CD4-positive, alpha-beta T cell treated with Interleukin-4 for 1 hour (primary cell): ENCODE data around the gene PDGFC.
"Not testable (repeated sequence)": the region's sequence is repeated elsewhere in the genome, so short reads cannot be mapped to it uniquely, and the experiment has no call there.

Experiments used
- DNase-seq, 2 donors: peaks; one replicate each; pipeline ENCODE4 v3.0.0-alpha.2; 2020 to 2022

Gene PDGFC

DNA sequence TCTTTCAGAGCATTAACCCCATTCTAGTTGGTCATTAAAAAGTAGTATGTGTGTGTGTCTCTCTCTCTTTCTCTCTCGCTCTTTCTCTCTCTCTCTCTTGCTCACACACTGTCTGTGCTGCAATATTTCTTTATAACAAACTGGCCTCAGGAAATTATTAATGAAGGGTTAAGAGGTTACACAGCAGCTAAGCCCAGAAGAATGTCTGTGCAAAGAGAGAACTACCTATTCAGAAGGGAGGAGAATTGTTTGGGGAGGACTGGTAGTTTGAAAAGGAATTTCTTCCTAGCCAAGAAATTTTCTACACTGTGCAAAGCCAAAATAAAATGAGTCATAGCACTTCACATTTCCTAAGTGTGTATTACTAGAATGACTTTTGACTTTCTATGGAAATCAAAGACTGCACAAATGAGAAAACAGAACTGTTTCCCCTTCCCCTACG lies 22.2 kb downstream of the PDGFC start:
- no peak for DNase-seq

DNA sequence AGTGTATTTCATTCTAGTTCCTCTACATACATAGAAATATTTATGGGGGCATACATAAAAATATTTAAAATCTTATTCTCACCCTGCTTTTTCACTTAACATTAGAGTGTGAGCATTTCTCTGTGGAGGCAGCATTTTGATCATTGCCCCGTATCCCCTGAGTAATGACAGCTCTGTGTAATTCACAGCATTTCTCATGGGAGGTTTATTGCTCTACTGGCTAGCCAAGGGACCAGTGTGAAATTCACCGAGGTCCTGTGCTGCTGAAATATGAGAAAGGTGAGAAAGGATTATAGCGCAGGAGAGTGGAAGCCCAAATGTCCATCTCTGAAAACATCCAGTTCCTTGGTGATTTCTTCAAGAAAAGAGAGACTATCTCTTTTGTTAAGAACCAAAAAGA lies 22.9 kb downstream of the PDGFC start:
- DNase-seq: no peak

DNA sequence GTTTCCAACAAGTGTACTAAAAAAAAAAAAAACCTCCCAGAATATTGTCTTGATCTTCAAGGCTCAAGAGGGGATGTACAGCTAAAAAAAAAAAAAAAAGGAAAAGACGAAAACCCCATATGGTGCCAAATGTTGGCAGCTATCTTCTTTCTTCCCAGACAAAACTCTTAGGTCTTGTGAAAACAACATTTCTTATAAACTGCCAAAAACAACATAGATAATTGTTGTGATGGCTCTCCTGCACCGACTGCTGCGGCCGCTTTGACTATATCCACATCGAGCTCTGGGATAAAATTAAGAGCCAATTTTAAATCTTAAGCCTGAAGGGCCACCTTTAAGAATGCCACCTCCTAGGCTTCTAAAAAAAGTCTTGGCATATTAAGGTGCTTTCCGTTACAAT lies 23.5 kb downstream of the PDGFC start:
- DNase-seq: no peak

DNA sequence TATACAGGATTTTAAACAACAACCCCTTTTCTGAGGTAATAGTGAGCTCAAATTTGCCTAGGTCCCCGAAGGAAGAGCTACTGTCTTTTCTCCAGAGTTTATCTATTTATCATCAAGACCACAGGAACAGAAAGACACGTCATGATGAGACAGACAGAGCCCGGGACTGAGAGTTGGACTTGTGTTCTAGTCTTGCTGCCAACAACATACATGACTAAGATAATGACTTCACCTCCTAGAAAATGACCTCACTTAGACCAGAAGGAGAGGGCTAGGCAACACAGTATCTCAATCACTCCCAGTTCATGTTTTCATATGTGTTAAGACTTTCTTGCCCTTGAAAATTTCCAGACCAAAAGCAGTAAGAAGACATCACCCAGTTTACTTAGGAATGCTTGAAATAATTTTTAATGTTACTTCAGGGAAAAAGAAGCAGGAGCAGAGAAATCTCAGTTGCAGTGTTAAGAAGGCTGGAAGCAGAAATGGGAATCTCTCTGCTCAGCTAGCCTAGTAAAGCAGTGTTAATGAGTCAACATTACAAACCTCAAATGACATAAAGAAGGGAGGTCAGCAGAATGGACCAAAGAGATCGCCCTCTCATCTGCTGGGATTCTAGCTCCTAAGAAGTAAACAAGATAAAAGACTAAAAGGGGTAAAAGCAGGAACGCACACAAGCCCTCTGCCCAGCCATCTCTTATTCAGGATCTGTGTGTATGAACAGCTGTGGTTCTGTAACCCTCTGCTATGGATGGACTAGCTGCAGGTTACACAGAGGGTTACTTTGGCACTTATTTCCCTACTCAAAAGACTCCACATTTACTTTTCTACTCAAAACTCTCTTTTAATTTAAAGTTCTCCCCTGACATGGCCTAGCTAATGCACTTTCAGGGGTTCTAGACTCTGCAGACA lies 24.8 kb downstream of the PDGFC start:
- DNase-seq: peak in 1 of 2 donors; percentile 52

DNA sequence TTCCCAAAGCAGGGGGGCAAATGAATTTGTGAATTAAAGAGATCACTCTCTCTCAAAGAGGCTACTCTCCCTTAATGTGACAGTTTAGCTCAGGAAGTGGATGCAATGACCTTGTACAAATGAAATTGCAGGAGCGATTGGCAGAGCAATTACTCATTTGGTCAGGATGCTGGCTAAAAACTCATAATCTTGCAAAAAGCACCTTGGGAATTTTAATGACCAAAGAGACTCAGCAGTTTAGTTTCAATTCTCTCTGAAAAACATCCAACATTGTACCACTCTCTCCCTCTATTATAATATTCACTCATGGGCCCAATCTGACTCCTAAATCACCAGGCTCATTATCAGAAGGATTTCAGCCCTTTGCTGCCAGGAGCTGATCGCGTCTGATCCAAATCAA lies 26.1 kb downstream of the PDGFC start:
- DNase-seq: no peak

DNA sequence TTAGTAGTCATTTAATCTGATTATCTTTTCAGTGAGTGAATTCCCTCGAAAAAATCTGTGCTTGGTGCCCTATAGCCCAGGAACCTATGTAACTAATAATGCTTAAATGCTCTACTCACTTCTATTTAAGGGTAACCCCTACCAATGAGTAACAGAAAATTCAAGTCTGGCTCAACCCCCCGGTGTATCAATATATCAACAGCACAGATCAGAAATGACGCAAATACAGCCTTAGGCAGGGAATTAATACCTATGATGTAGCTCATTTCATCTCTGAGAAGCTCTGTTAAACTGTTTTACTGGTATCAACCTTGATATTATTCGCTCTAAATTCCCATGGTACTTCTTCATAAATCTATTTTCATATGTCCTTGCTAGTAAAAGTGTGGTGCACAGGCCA lies 28.6 kb downstream of the PDGFC start:
- no peak for DNase-seq

DNA sequence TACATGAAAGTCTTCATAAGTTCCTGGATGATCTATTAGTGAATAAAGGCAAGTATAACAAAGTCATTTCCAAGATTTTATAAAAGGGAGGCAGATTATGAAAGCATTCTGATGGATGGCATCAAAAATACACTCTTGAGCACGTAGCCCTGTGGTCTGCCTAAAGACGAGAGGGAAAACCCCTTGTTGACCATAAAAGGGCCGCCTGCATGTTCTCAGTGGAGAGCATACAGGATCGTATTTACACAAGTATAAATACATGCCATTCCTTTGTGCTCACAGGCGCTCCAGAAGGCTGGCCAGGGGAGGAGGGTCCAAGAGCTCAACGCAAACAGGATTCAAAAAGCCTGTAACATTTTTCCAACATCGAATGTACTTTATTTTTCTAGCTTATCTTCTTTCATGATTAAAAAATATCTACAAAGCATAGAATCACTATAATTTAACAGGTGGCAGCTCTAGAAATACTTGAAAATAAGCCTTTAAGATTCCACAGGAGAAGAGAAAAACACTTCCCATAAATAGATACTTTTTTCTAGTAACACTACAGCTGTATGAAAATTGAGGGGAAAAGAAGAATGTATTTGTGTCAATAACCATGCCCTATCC lies 29.6 kb downstream of the PDGFC start:
- no peak for DNase-seq

DNA sequence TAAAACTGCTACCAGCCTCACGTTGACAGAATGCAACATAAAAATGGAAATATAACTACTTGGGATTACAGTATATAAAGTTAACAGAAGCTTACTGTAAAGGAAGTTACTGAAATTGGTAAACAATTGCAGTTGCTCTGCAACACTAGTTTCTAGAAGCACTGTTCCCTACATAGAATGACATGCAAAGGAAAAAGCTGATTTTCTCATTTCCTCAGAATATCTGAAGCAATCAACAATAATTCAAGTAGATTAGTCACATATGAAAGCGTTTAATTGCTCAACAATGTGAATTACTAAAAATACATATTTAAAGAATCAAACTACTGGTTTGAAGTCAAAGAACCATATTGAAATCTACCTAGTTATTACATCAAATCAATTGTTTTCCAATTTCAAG lies 31.8 kb downstream of the PDGFC start:
- no peak for DNase-seq

DNA sequence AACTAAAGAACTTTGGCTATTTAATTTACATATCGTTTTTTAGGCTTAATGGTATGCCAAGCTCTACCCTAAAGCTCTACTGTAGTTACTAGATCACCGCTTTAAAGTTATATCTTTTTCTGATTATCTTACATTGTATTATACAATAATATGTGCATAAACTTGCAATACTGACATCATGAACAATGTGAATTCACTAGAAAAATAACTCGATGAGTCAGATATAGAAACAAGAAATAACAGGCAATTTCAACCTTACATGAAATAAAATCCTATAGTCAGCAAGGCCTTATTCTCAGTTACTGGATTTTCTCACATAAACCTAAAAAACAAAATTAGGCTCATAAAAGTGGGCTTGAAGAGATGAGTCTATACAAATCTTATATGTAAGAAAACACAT lies 32.5 kb downstream of the PDGFC start:
- no peak for DNase-seq

DNA sequence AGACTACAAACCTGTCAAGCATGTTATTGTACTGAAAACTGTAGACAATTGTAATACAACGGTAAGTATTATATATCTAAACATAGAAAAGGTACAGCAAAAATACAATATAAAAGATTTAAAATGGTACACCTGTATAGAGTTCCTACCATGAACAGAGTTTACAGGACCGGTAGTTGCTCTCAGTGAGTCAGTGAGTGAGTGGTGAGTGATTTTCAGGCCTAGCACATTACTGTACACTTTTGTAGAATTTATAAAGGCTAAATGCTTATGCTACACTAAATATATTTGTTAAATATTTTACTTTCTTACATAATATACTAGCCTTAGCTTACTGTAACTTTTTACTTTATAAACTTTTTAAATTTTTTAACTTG lies 37.4 kb downstream of the PDGFC start:
- no peak for DNase-seq

DNA sequence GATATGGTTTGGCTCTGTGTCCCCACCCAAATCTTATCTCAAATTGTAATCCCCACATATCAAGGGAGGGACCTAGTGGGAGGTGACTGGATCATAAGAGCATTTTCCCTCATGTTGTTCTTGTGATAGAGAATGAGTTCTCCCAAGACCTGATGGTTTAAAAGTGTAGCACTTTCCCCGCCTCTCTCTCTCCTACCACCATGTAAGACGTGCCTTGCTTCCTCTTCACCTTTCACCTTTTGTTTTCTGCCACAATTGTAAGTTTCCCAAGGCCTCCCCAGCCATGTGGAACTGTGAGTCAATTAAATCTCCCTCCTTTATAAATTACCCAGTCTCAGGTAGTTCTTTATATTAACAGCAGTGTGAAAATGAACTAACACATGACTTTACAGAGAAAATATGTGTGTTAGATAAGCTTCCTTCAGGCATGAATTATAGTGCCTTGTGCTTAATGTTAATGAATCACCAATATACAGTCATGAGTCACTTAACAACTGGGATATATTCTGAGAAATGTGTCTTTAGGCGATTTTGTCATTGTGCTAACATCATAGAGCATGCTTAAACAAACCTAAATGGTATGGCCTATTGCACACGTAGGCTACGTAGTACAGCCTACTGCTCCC lies 37.9 kb downstream of the PDGFC start:
- DNase-seq: no peak

DNA sequence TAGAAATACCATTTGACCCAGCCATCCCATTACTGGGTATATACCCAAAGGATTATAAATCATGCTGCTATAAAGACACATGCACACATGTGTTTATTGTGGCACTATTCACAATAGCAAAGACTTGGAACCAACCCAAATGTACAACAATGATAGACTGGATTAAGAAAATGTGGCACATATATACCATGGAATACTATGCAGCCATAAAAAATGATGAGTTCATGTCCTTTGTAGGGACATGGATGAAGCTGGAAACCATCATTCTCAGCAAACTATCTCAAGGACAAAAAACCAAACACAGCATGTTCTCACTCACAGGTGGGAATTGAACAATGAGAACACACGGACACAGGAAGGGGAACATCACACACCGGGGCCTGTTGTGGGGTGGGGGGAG lies 39.2 kb downstream of the PDGFC start:
- DNase-seq: not testable (repeated sequence)

DNA sequence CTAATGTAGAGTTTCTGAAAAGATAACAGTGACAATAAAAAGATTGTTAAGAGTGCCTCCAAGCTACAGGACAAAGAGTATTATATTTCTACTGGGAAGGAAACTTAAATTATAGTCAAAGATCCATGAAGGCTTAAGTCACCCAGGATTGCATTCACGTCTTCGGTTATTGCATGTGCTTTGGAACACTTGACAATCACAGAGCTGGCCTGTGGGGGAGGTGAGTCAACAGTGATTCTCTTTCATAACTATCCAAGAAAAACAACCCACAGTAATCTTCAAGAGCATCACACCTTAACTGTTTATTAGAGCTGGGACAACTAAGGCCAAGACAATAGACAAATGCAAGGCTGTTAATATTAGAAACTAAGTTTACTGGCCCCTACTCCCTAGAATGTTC lies 40.3 kb downstream of the PDGFC start:
- no peak for DNase-seq

DNA sequence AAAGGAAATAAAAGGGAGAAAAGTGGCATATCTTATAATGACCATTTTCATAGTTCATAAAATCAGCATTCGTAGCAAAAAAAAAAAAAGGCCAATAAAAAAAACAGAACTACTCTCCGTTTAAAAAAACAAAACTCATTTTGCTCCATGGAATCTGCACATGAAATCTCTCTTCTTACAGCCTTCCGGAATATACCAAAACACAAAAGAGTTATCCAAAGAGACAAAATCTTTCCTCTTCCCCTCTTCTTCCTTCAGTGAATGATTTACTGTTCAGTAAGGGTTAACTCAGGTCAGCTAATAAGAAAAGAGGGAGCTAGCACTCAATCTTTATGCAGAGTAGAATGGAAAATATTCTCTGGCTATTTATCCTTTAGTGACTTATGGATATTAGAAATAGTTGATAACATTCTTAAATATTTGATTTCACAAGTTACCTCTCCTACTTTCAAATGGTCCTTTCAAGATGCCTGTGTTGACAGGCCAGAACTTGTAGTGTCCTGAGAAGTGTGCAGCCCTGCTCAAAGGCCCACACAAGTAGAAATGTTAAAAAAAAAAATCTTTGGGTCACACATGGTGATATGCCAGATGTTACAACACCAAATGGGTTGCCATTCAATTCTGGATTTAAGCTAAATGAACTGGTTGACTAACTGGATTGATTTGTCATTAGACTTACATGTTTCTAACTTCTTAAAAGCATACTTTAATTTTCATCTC lies 42.1 kb downstream of the PDGFC start:
- no peak for DNase-seq

DNA sequence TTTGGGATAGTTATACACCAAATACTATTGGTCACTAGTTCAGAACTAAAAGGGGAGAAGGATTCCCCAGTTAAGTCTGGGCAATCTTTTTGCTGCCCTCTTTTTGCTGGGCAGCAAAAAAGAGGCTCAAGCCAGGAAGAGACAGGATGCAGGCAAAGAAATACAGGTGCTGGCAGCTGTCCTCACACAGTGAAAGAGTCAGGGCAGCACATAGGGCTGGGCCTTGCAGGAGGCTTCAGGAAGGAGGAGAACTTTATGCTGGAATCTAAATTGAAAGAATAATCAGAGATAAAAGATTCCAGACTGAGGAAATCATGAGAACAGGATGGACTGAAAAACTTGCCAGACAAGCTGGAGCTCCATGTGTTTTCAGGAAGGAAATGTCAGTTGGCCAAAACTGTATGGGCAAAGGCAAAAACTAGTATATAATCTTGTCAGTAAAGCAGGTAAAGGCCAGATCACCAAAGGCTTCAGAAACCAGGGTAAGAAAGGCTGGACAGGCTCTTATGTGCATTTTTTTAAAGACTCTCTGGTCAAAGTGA lies 46.8 kb downstream of the PDGFC start:
- DNase-seq: no peak

DNA sequence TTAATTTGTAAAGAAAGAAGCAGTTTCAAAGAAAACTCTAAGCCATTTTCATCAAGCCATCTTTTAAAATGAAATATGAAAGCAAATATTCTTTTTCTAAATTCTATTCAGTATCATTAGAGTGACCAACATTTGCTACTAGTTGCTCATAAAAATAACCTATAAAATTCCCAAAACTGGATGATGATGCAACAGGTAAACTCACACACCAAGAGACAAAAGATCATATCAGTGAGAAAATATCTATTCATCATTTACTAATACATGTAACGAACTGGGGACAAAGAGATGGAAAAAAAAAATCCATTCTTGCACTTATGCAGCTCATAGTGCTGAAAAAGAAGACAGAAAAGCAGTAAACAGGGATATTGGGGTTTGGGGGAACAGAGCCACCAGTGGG lies 48.1 kb downstream of the PDGFC start:
- no peak for DNase-seq

DNA sequence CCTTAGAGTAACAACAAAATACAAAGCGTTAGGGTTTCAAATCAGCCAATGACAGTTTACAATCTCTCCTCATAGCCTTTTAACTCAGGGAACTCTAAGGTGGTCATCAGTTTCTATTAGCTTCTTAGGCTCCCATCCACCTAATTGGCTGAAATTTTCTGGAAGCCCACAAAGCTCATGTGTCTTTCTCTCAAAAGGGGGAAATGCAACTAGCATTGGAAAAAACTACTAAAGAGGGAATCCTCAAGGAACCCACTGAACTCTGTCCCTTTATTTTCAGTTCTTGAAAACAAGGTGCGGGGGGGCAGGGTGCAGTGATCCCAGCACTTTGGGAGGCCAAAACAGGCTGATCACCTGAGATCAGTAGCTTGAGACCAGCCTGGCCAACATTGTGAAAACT lies 56.4 kb downstream of the PDGFC start:
- no peak for DNase-seq

DNA sequence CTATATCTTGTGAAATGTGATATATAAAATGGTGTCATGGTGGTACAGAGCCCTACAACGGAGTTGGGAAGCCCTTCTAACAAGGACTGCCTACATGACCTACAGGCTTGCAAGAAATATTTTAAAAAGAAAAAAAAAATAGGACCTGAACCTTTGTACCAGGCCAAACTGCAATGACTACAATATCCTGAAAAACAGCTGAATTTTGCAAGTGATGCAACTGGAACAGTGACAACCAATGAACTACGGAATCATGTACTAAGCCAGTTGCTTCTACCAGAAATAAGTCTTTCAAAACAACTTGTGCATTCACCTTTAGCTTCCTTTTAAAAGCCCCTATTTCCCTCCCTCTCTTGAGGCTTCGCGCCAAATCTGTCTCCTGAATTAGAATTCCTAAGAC lies 58.4 kb downstream of the PDGFC start:
- no peak for DNase-seq

DNA sequence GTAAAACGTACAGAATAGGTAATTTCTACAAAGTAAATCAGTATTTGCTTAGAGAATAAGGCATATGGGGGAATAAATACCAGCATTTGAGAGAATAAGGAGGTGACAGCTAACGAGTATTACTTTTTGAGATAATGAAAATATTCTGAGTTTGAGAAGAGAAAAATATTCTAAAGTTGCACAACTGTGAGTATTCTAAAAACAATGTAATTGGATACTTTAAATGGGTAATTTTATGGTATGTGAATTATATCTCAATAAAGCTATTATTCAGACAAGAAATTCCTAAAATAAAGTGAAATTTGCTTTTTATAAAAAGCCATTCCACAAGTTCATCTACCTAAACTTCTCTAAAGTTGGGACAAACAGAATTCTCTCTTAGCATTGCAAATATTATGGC lies 62.6 kb downstream of the PDGFC start:
- DNase-seq: no peak

DNA sequence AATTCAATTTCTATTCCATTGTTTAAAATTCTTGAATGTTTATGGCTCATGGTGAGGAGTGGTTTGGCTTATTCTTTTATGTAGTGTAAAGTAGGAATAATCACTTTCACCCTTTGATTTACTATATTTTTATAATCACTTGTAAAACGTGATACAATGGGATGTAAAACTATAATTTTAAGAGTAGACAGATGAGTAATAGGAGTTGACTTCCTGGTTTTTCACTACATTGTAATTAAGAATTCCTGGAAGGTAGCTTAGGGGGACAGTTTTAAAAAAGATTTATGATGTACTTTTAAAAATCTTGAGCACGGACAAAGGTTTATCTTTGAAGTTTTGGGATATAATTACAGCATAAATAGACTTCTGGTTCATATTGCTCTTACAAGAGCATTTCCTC lies 65.3 kb downstream of the PDGFC start:
- no peak for DNase-seq

DNA sequence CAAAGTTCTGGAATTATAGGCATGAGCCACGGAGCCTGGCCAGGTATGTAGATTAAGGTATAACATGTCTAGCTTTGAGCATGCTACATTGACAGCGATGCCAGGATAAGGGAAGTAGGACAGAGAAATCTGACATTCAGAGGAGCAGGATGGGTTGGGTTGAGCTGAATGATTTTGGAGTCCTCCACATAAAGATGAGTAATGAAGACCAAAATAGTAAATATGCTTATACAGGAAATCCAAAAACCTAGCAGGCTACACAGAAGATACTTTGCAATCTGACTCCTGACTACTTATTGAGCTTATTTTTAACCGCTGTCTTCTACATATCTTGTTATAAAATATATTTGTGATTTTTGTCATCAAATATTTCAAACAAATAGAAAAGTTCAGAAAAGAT lies 69.7 kb downstream of the PDGFC start:
- DNase-seq: no peak

DNA sequence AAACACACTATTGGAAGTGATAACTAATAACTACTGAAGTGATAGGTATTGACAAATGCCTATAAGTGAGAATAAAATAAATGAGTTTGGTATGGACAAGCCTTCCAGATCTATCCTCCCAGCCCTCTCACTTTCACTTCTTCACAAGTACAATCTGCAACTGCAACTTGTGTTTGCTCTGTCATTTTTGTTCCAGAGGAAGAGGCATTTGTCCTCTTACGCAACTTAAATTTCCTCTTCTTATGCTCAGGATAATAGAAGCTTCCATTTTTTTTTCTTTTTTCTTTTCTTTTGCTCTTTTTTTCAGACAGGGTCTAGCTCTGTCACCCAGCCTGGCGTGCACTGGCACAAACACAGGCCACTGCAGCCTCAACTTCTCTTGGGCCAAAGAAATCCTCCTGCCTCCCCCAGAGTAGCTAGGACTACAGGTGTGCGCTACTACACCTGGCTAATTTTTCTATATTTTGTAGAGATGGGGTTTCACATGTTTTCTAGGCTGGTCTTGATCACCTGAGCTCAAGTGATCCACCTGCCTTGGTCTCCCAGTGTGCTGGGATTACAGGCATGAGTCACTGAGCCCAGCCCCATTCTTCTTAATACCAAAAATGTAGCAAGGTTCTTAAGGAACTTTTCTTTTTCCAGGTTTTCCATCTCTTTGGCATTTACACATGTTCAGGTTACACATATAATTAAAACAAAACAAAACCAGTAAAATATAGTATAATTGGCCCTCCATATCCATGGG lies 73.1 kb downstream of the PDGFC start:
- no peak for DNase-seq

DNA sequence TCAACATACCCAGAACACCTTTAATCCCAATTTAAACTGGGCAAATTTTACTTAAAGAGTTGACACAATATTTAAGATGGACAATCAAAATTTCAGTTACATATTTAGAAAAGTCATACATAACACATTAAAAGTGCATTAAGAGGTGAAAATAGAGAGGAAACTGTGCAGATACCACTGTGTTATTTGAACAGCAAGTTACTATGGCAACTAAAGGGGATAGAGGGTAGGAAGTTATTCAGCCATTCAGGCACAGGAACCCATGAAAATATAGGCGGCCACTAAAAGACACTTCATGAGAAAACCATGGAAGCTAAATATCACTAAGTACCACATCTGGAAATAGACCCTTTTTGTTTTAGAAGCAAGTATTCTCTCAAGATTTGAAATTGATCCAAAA lies 75.1 kb downstream of the PDGFC start:
- no peak for DNase-seq
